ENCODE data around the gene TMEM53.
"Not testable (repeated sequence)": the region's sequence is repeated elsewhere in the genome, so short reads cannot be mapped to it uniquely, and the experiment has no call there.

The TMEM53 gene

GRCh38 chr1:44672254-44672955 lies 1.9 kb downstream of the TMEM53 start:
- DNase-seq (ENCODE audit: low spot score), result no peak

- no peak for DNase-seq (ENCODE audit: low spot score)
Observed at GRCh38 chr1:44670751-44671640, 3.3 kb downstream of the TMEM53 start.

GRCh38 chr1:44666719-44667118 lies 7.6 kb downstream of the TMEM53 start:
- DNase-seq (ENCODE audit: low spot score), result not testable (repeated sequence)

GRCh38 chr1:44664730-44665370 lies 9.4 kb downstream of the TMEM53 start:
- no peak for DNase-seq (ENCODE audit: low spot score)

- no peak for DNase-seq (ENCODE audit: low spot score)
Observed at GRCh38 chr1:44663417-44663816, 10.9 kb downstream of the TMEM53 start.

GRCh38 chr1:44662683-44663030 lies 11.6 kb downstream of the TMEM53 start:
- DNase-seq (ENCODE audit: low spot score), result no peak

GRCh38 chr1:44661781-44662682 lies 12.2 kb downstream of the TMEM53 start:
- DNase-seq (ENCODE audit: low spot score), result no peak

GRCh38 chr1:44660176-44660575 lies 14.1 kb downstream of the TMEM53 start:
- no peak for DNase-seq (ENCODE audit: low spot score)

GRCh38 chr1:44659566-44659965 lies 14.7 kb downstream of the TMEM53 start:
- DNase-seq (ENCODE audit: low spot score), result no peak

GRCh38 chr1:44655609-44656008 lies 18.7 kb downstream of the TMEM53 start:
- no peak for DNase-seq (ENCODE audit: low spot score)

- no peak for DNase-seq (ENCODE audit: low spot score)
Observed at GRCh38 chr1:44654621-44655187, 19.6 kb downstream of the TMEM53 start.

- DNase-seq (ENCODE audit: low spot score), result no peak
Observed at GRCh38 chr1:44653107-44653964, 20.9 kb downstream of the TMEM53 start.

GRCh38 chr1:44652445-44653106 lies 21.7 kb downstream of the TMEM53 start:
- peak; percentile 77 for DNase-seq (ENCODE audit: low spot score)

GRCh38 chr1:44651069-44651468 lies 23.2 kb downstream of the TMEM53 start:
- DNase-seq (ENCODE audit: low spot score), result no peak

GRCh38 chr1:44650159-44650831 lies 24.0 kb downstream of the TMEM53 start:
- no peak for DNase-seq (ENCODE audit: low spot score)

- DNase-seq (ENCODE audit: low spot score), result no peak
Observed at GRCh38 chr1:44649788-44650158, 24.5 kb downstream of the TMEM53 start.

GRCh38 chr1:44648529-44649250 lies 25.6 kb downstream of the TMEM53 start:
- no peak for DNase-seq (ENCODE audit: low spot score)

- no peak for DNase-seq (ENCODE audit: low spot score)
Observed at GRCh38 chr1:44647896-44648295, 26.4 kb downstream of the TMEM53 start.
